Type B pancreatic cell (in vitro differentiated cells): Measurements from ENCODE around the gene CUX1. TPM values are rescaled to one million over a fixed set of nuclear protein-coding genes. Genes with fewer than 3 reads are reported as not detected.

Source experiments
- DNase-seq: peaks from one replicate; pipeline ENCODE4 v3.0.0; 2021; ENCODE audit warnings: mixed read lengths; ENCODE audit not compliant: unreplicated experiment; ENCODE audit errors: extremely low spot score
- H3K27ac Mint-ChIP-seq: 2 replicates; pipeline ENCODE4 v1.8.0; 2021; ENCODE audit warnings: mild to moderate bottlenecking, mixed read lengths
- H3K27me3 Mint-ChIP-seq: 2 replicates; pipeline ENCODE4 v1.8.0; 2021; ENCODE audit warnings: mixed read lengths
- H3K36me3 Mint-ChIP-seq: 2 replicates; pipeline ENCODE4 v1.8.0; 2021; ENCODE audit warnings: mixed read lengths
- H3K4me1 Mint-ChIP-seq: one replicate; pipeline ENCODE4 v1.8.0; 2021; ENCODE audit warnings: mixed read lengths; ENCODE audit not compliant: unreplicated experiment
- H3K4me3 Mint-ChIP-seq: 2 replicates; pipeline ENCODE4 v1.8.0; 2021; ENCODE audit warnings: mild to moderate bottlenecking, mixed read lengths
- H3K9me3 Mint-ChIP-seq: 2 replicates; pipeline ENCODE4 v1.8.0; 2021; ENCODE audit warnings: mixed read lengths
- CTCF ChIP-seq: fragments of 200-600 bp; sonication (generic); conservative IDR thresholded peaks from 2 replicates; pipeline ENCODE4 v1.5.0; 2021; ENCODE audit warnings: antibody characterized with exemption, mild to moderate bottlenecking
- total RNA-seq: library from RNA; stranded (reverse); gene quantifications from 2 replicates; pipeline ENCODE4 v1.2.1, GENCODE V29; 2021; ENCODE audit warnings: low replicate concordance

Gene CUX1
- total RNA-seq, 1 donor from 2014 or later = 76.4 TPM

GRCh38 chr7:101778026-101778580 is 39.3 kb upstream of the CUX1 start:
- Mint-ChIP-seq H3K4me1 (peaks cover 4% of the 10 kb centered on the region), H3K4me3 (no peak overlapping the region), H3K27ac (no peak overlapping the region), H3K36me3 (no peaks in the 10 kb centered on the region), H3K9me3 (no peaks in the 10 kb centered on the region), H3K27me3 (peaks cover 21% of the 10 kb centered on the region)
- no peak for DNase-seq
- TF ChIP-seq CTCF = no peak

GRCh38 chr7:101779267-101779666 is 38.2 kb upstream of the CUX1 start:
- DNase-seq = no peak
- TF ChIP-seq CTCF = no peak
- Mint-ChIP-seq H3K9me3 (no peaks in the 10 kb centered on the region), H3K36me3 (no peaks in the 10 kb centered on the region), H3K4me3 (no peak overlapping the region), H3K27ac (no peak overlapping the region), H3K4me1 (peaks cover 8% of the 10 kb centered on the region), H3K27me3 (peaks cover 25% of the 10 kb centered on the region)

- TF ChIP-seq CTCF = no peak
- Mint-ChIP-seq H3K4me1 (peaks cover 17% of the 10 kb centered on the region), H3K4me3 (no peak overlapping the region), H3K9me3 (no peaks in the 10 kb centered on the region), H3K27ac (no peak overlapping the region), H3K27me3 (peaks cover 33% of the 10 kb centered on the region), H3K36me3 (no peaks in the 10 kb centered on the region)
- no peak for DNase-seq
These were observed 37.1 kb upstream of the CUX1 start for GRCh38 chr7:101780281-101780680.

GRCh38 chr7:101781439-101781838 is 36.0 kb upstream of the CUX1 start:
- Mint-ChIP-seq H3K4me3 (no peak overlapping the region), H3K36me3 (no peaks in the 10 kb centered on the region), H3K4me1 (peaks cover 17% of the 10 kb centered on the region), H3K27ac (no peak overlapping the region), H3K27me3 (peaks cover 29% of the 10 kb centered on the region), H3K9me3 (no peaks in the 10 kb centered on the region)
- no peak for DNase-seq
- TF ChIP-seq CTCF = no peak

- no peaks in the 10 kb centered on the region for H3K36me3 Mint-ChIP-seq
- DNase-seq = no peak
- H3K4me1 Mint-ChIP-seq = peaks cover 17% of the 10 kb centered on the region
- H3K4me3 Mint-ChIP-seq = no peak overlapping the region
- H3K27ac Mint-ChIP-seq = no peak overlapping the region
- no peaks in the 10 kb centered on the region for H3K9me3 Mint-ChIP-seq
- peaks cover 25% of the 10 kb centered on the region for H3K27me3 Mint-ChIP-seq
- no peak for TF ChIP-seq CTCF
These were observed 35.0 kb upstream of the CUX1 start for GRCh38 chr7:101782476-101782875.

- Mint-ChIP-seq H3K27ac (no peak overlapping the region), H3K36me3 (no peaks in the 10 kb centered on the region), H3K9me3 (no peaks in the 10 kb centered on the region), H3K27me3 (peaks cover 20% of the 10 kb centered on the region), H3K4me1 (peaks cover 17% of the 10 kb centered on the region), H3K4me3 (no peak overlapping the region)
- no peak for DNase-seq
- TF ChIP-seq CTCF = no peak
These were observed 34.5 kb upstream of the CUX1 start for GRCh38 chr7:101782896-101783295.
